GM19238 (cell line): Measurements from ENCODE around the gene NEK7.
"Not testable (repeated sequence)": the region's sequence is repeated elsewhere in the genome, so short reads cannot be mapped to it uniquely, and the experiment has no call there.

ENCODE experiments used
- DNase-seq: peaks from one replicate; pipeline ENCODE4 v3.0.0; 2011; ENCODE audit warnings: low spot score; ENCODE audit not compliant: insufficient read length

NEK7 gene

GRCh38 chr1:198205016-198205684 lies 48.4 kb downstream of the NEK7 start:
- DNase-seq: no peak

DNA sequence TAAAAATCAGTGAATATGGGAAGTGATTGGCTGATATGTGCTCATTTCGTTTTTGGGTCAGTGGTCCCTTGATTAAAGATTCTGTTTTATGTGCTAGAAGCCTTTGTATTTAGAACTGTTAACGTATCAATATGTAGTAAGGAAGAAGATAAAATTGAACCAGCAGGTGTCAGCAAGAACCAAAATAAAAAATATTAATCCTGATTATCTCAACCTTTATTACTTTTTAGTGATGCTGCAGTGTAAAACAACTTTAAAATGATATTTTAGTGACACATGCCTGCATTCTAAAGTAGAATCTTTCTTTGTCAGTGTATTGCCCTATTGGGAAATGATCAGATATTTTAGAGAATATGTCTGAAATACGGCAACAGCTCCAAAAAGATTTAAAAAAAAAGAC lies 49.5 kb downstream of the NEK7 start:
- DNase-seq: no peak

- no peak for DNase-seq
Observed at GRCh38 chr1:198211696-198212095, 54.9 kb downstream of the NEK7 start.

DNA sequence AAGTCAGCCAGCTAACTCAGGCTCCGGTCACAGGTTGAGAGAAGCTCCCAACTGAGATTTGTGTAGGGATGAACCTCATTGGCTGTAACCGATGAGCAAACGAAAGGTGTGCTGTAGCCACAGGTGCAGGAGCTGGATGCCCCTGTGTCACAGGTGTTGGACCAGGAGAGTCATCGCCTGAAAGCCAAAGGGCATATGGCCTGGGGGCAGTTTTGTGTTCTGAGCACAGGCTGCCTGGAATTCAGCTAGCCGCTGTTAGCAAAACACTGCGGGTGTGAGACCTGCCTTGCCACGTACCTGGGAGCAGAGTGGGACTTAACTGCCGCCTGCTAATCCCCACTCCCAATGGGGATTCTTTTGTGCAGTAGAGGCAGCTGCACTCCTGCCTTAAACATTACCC lies 55.3 kb downstream of the NEK7 start:
- no peak for DNase-seq

- DNase-seq: no peak
Observed at GRCh38 chr1:198212675-198213074, 55.9 kb downstream of the NEK7 start.

DNA sequence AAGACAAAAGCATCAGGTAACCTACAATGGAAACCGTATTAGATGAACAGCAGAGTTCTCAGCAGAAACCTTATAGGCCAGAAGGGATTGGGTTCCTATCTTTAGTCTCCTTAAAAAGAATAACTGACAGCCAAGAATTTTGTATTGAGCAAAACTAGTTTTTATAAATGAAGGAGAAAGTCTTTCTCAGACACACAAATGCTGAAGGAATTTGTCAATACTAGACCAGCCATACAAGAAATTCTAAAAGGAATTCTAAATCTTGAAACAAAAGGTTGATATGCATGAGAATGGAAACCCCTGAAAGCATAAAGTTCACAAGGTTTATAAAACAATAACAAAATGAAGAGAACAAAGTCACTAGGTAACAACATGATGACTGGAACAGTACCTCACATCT lies 58.1 kb downstream of the NEK7 start:
- DNase-seq: no peak

DNA sequence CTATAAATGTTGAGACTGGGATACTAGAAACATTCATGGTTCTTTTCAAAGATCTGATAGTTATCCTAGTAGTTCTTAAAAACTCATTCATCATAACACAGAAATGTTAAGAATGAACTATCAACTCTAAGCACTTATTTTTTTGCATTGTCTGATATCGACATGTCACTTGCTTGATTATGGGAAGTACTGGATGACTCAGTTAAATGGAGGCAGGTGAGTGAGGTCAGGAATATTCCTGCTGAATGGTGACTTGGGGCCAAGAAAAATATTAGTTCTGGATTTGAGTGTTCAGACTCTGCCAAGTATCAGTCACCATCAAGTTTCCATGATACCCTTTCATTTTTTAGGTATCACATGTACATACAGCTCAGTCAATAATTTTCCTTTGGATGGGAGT lies 63.6 kb downstream of the NEK7 start:
- no peak for DNase-seq

GRCh38 chr1:198227010-198227409 lies 70.2 kb downstream of the NEK7 start:
- DNase-seq: not testable (repeated sequence)

DNA sequence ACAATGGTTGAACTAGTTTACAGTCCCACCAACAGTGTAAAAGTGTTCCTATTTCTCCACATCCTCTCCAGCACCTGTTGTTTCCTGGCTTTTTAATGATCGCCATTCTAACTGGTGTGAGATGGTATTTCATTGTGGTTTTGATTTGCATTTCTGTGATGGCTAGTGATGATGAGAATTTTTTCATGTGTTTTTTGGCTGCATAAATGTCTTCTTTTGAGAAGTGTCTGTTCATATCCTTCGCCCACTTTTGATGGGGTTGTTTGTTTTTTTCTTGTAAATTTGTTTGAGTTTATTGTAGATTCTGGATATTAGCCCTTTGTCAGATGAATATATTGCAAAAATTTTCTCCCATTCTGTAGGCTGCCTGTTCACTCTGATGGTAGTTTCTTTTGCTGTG lies 70.7 kb downstream of the NEK7 start:
- not testable (repeated sequence) for DNase-seq

DNA sequence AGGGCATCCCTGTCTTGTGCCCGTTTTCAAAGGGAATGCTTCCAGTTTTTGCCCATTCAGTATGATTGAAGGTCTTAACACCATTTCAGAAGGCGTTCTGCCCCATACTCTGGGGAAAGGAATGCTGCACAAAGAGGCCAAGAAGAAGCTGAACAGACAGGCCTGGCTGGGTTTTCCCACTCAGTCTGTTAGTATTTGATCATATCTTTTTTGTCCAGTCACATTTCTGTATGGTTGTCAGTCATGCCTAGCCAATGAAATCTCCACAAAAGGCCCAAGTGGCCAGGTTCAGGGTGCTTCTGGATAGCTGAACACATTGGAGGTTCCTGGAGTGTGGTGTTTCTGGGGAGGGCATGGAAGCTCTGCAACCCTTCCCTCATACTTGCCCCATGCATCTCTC lies 72.1 kb downstream of the NEK7 start:
- DNase-seq: no peak

DNA sequence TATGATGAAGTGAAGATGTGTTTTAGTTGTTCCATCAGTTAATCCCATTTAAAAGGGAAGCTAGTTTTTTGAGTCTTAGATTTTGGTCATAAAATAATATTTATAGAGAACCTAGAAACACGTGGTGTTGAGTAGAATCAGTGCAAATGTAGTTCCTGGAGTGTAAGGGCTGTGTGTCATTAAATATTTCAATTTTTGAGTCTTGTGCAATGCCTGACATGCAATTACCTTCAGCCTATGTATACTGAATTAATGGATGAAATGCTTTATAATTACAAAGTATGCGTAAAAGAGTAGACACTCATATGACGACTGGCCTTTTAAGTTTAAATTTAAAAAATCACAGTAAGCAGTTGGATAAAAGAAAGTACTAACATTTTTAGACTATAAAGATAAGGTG lies 75.0 kb downstream of the NEK7 start:
- no peak for DNase-seq

DNA sequence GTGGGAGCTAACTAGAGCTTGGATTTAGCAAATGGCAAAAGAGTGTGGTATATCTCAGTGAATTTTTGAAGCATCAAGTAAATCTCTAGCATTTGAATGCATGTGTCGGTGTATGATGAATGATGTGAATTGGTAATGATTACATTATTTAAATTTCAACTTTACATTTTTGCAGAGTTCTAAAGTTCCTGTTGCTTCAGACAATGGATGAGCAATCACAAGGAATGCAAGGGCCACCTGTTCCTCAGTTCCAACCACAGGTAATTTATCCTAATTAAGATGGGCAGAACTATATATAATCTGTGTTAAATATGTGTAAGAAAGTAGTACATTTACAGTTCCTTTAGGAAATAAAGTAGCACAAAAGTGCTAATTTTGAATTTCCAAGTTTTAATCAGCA lies 75.6 kb downstream of the NEK7 start:
- DNase-seq: no peak

GRCh38 chr1:198232940-198233675 lies 76.3 kb downstream of the NEK7 start:
- no peak for DNase-seq

DNA sequence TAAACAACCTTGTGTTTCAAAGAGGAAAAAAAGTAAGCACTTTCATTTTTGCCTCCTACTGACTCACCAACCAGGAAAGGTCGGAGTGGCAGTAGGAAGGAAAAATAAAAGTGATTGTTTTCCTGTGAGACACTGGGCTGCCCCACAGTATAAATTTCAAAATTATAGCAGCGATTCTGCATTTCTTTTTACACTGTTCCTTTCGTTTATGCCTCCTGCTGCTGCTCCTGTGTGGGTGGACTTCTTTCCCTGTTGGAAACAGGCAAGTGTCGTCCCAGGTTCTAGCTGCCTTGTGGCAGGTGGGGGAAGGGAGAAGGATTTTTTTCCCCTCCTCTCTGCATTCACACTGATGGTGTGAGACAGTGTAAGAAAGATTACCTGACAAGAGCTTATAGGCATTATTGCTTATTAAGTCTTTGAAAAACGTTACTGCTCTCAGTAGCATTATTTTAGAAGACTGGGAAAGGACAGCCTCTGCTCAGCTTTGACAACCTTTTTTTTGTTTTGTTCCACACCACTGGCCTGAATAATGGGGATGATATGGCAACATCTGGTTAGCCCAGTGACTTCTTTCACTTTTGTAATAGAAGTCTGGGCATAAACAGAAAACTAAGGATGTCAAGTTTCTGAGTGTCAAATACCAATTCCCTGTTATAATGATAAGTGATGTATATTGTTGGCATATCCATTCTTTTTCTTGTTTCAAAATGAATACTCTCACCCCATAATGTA lies 77.9 kb downstream of the NEK7 start:
- no peak for DNase-seq

GRCh38 chr1:198238121-198238520 lies 81.3 kb downstream of the NEK7 start:
- no peak for DNase-seq

DNA sequence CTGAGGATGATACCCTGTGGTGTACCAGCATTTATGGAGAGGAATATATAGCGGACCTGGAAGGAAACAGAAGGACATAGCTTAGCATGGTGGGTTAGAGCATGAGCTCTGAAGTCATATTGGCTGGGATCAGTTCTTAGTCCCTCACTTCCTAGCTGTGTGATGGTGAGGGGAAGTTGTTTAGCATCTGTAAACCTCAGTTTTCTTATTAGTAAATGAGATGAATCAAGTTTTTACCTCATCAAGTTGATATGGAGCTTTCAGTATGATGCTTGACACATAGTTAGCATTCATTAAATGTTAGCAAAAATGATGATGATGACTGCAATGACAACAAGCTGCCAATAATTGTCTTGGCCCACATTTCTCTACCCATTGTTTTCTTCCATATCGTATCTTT lies 84.8 kb downstream of the NEK7 start:
- no peak for DNase-seq

DNA sequence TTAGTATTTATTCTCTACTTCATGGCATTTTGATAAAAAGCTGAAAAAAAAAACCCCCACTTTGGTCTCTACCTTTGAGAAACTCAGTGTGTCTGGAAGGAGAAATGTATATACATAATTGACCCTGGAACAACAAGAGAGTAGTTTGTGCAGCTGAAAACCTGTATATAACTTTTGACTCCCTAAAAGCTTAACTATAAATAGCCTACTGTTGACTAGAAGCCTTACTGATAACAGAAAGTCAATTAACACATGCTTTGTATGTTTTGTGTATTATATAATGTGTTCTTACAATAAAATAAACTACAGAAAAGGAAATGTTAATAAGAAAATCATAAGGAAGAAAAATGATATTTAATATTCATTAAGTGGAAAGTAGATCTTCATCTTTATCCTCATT lies 88.0 kb downstream of the NEK7 start:
- no peak for DNase-seq

- DNase-seq: no peak
Observed at GRCh38 chr1:198245379-198245778, 88.6 kb downstream of the NEK7 start.

GRCh38 chr1:198246337-198246736 lies 89.5 kb downstream of the NEK7 start:
- no peak for DNase-seq

GRCh38 chr1:198253259-198253658 lies 96.5 kb downstream of the NEK7 start:
- DNase-seq: peak; percentile 1

GRCh38 chr1:198253668-198254067 lies 96.9 kb downstream of the NEK7 start:
- DNase-seq: peak; percentile 8

DNA sequence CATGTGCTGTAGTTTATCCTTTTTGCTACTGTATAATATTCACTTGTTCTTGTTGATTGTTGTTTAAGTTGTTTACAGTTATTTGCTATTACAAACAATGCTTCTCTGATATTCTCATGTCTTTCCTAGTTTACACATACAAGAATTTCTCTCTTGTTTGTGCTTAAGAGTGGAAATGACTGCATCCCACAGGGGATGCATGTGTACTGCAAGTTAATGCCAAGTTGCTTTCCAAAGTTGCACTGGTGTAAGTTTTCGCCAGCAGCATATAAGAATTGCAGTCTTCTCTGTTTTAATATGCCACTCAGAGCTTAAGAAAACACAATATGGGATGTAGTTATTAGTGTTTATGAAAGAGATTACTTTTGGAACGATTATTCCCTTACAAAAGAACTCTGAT lies 97.7 kb downstream of the NEK7 start:
- no peak for DNase-seq

GRCh38 chr1:198254948-198255347 lies 98.2 kb downstream of the NEK7 start:
- no peak for DNase-seq
